GM12801 (cell line): ENCODE results near the gene XDH.

Source experiments
- CTCF ChIP-seq: IDR thresholded peaks from one replicate; pipeline ENCODE4 v1.5.1; 2011; ENCODE audit warnings: control low read depth; ENCODE audit not compliant: insufficient read length; ENCODE audit errors: extremely low read depth

Gene XDH

GRCh38 chr2:31286230-31286629 is 128.3 kb downstream of the XDH start:
- no peak for TF ChIP-seq CTCF
